IMR-90 (cell line): ENCODE results near the gene C11orf71. TPM values are rescaled to one million over a fixed set of nuclear protein-coding genes. Genes with fewer than 3 reads are reported as not detected.

ENCODE experiments used
- ATAC-seq: fragments of 200-7000 bp; cut with Tn5 transposase; 2 replicates; pipeline ENCODE4 v1.9.1; 2020; ENCODE audit warnings: low read depth, mild to moderate bottlenecking, moderate library complexity
- BruUV-seq: library from RNA; stranded (reverse); fragments of 400-500 nt; replicated peaks from 2 replicates; lab custom pipeline; 2021; lab: Mats Ljungman, UMichigan
- CTCF ChIA-PET: fragments of 300-600 bp; formaldehyde crosslinking; extraction: SDS; loops from one replicate; lab custom pipeline; 2021; ENCODE audit warnings: antibody characterized with exemption; lab: Yijun Ruan, JAX
- POLR2A ChIA-PET: fragments of 300-600 bp; sonication (Branson Sonifier 250); formaldehyde crosslinking; loops from one replicate; lab custom pipeline; 2022; ENCODE audit warnings: antibody characterized with exemption; ENCODE audit not compliant: unreplicated experiment; lab: Charles Lee
- DNase-seq: peaks from one replicate; pipeline ENCODE4 v3.0.0; 2013
- H2AFZ ChIP-seq: replicated peaks from 2 replicates; pipeline ENCODE3; 2013; ENCODE audit warnings: low read length, mild to moderate bottlenecking; ENCODE audit not compliant: poor library complexity
- H2AK5ac ChIP-seq: 2 replicates; pipeline ENCODE4 v1.6.1; 2013; ENCODE audit warnings: low read depth, low read length, inconsistent platforms
- H2AK9ac ChIP-seq: replicated peaks from 2 replicates; pipeline ENCODE3; 2013; ENCODE audit warnings: mild to moderate bottlenecking, low read depth, low read length, moderate library complexity; ENCODE audit not compliant: poor library complexity
- H2BK120ac ChIP-seq: 2 replicates; pipeline ENCODE4 v1.6.1; 2013; ENCODE audit warnings: low read depth, low read length, inconsistent platforms
- H2BK15ac ChIP-seq: 3 replicates; pipeline ENCODE4 v1.6.1; 2013; ENCODE audit warnings: low read depth, low read length, inconsistent platforms
- H2BK20ac ChIP-seq: 2 replicates; pipeline ENCODE4 v1.6.1; 2013; ENCODE audit warnings: low read depth, mild to moderate bottlenecking, inconsistent platforms, low read length, moderate library complexity
- H2BK5ac ChIP-seq: 2 replicates; pipeline ENCODE4 v1.6.1; 2013; ENCODE audit warnings: mild to moderate bottlenecking, low read depth, low read length, inconsistent platforms; ENCODE audit not compliant: poor library complexity, severe bottlenecking
- H3K14ac ChIP-seq: replicated peaks from 2 replicates; pipeline ENCODE4 v1.6.1; 2013; ENCODE audit warnings: low read depth, low read length, inconsistent platforms
- H3K18ac ChIP-seq: 2 replicates; pipeline ENCODE4 v1.6.1; 2013; ENCODE audit warnings: low read depth, low read length, control low read depth
- H3K23ac ChIP-seq: 2 replicates; pipeline ENCODE4 v1.6.1; 2013; ENCODE audit warnings: low read depth, low read length, inconsistent platforms
- H3K27ac ChIP-seq: 2 replicates; pipeline ENCODE4 v1.5.1; 2013; ENCODE audit warnings: mild to moderate bottlenecking, control low read depth, low read length; ENCODE audit not compliant: insufficient read depth
- H3K27me3 ChIP-seq: 2 replicates; pipeline ENCODE4 v1.6.1; 2013; ENCODE audit warnings: low read length; ENCODE audit not compliant: control insufficient read depth, insufficient read depth
- H3K36me3 ChIP-seq: 2 replicates; pipeline ENCODE4 v1.6.1; 2013; ENCODE audit warnings: low read length, mixed read lengths; ENCODE audit not compliant: control insufficient read depth, insufficient read depth
- H3K4ac ChIP-seq: 2 replicates; pipeline ENCODE4 v1.6.1; 2013; ENCODE audit warnings: low read depth, low read length, inconsistent platforms
- H3K4me1 ChIP-seq: 2 replicates; pipeline ENCODE4 v1.6.1; 2013; ENCODE audit warnings: low read length, mixed read lengths; ENCODE audit not compliant: control insufficient read depth, insufficient read depth
- H3K4me2 ChIP-seq: 2 replicates; pipeline ENCODE4 v1.6.1; 2013; ENCODE audit warnings: low read depth, mild to moderate bottlenecking, control low read depth, low read length, moderate library complexity
- H3K4me3 ChIP-seq: 2 replicates; pipeline ENCODE4 v1.5.1; 2013; ENCODE audit warnings: low read depth, mild to moderate bottlenecking, control low read depth, low read length, moderate library complexity; ENCODE audit not compliant: insufficient read depth
- H3K56ac ChIP-seq: 2 replicates; pipeline ENCODE4 v1.6.1; 2013; ENCODE audit warnings: low read length, inconsistent platforms; ENCODE audit not compliant: insufficient read depth; ENCODE audit errors: extremely low read depth
- H3K79me1 ChIP-seq, 2 experiments: 2 replicates each; pipeline ENCODE4 v1.6.1; 2013; ENCODE audit warnings: low read length in 2 of 2, inconsistent platforms in 1 of 2, low read depth in 1 of 2
- H3K9ac ChIP-seq: 2 replicates; pipeline ENCODE4 v1.6.1; 2013; ENCODE audit warnings: low read depth, low read length, control low read depth
- H3K9me1 ChIP-seq: 2 replicates; pipeline ENCODE4 v1.6.1; 2013; ENCODE audit warnings: low read length, inconsistent platforms; ENCODE audit not compliant: insufficient read depth
- H3K9me3 ChIP-seq: 2 replicates; pipeline ENCODE4 v1.6.1; 2013; ENCODE audit warnings: low read length; ENCODE audit not compliant: control insufficient read depth, insufficient read depth
- H4K20me1 ChIP-seq: 2 replicates; pipeline ENCODE4 v1.6.1; 2013; ENCODE audit warnings: low read length, inconsistent platforms; ENCODE audit not compliant: insufficient read depth
- H4K5ac ChIP-seq: 2 replicates; pipeline ENCODE4 v1.6.1; 2013; ENCODE audit warnings: mild to moderate bottlenecking, low read depth, low read length, control low read depth
- H4K8ac ChIP-seq, 2 experiments: 2 replicates each; pipeline ENCODE4 v1.6.1; 2013; ENCODE audit warnings: low read depth in 2 of 2, low read length in 2 of 2, control low read depth in 1 of 2, inconsistent platforms in 1 of 2
- H4K91ac ChIP-seq: 2 replicates; pipeline ENCODE4 v1.6.1; 2013; ENCODE audit warnings: low read depth, low read length, inconsistent platforms; ENCODE audit not compliant: insufficient read depth
- BHLHE40 ChIP-seq: fragments of 150-350 bp; IDR thresholded peaks from 2 replicates; pipeline ENCODE4 v1.6.1; 2016; ENCODE audit warnings: mild to moderate bottlenecking, low read depth, low read length
- CEBPB ChIP-seq: IDR thresholded peaks from 2 replicates; pipeline ENCODE4 v1.6.1; 2012; ENCODE audit warnings: low read depth, low read length, improper control_type of control experiment
- WGBS, 2 experiments: methylation state at CpG; one replicate each; pipeline versions ENCODE4 v1.1.5 to v1.1.7; 2013; ENCODE audit warnings: missing lambda C conversion rate in 2 of 2; ENCODE audit not compliant: insufficient read length in 1 of 2; ENCODE audit errors: extremely low coverage in 2 of 2; 5-methylcytosine and 5-hydroxymethylcytosine counted together
- dilution Hi-C: fragments of 300-500 bp; cut with HindIII; formaldehyde crosslinking; loops from one replicate; pipeline ENCODE4 v1.14.3; 2018; ENCODE audit warnings: low sequenced_read_pairs; ENCODE audit not compliant: unreplicated experiment
- in situ Hi-C: fragments of 300-500 bp; cut with MboI; formaldehyde crosslinking; loops from 3 replicates; pipeline ENCODE4 v1.14.3; 2019; ENCODE audit warnings: low sequenced_read_pairs, inconsistent platforms, mixed read lengths
- intact Hi-C: fragments of 100-400 bp; cut with micrococcal nuclease; formaldehyde crosslinking; loops from 2 replicates; pipeline ENCODE4 v1.10.0; 2022
- polyA plus RNA-seq, 3 experiments: library from polyadenylated mRNA; depleted of rRNA; stranded (reverse); fragments of >200 nt; gene quantifications; 2 replicates each; pipeline ENCODE4 v1.2.3, GENCODE V29; 2012; ENCODE audit warnings: low replicate concordance in 1 of 3
- total RNA-seq: library from RNA; depleted of rRNA; stranded (reverse); fragments of >200 nt; gene quantifications from 2 replicates; pipeline ENCODE4 v1.2.3, GENCODE V29; 2012

Gene C11orf71
- total and polyA plus RNA-seq, 2 of the 4 experiments (the other 2 are of a cell fraction): 2.3 to 3.7 TPM

DNA sequence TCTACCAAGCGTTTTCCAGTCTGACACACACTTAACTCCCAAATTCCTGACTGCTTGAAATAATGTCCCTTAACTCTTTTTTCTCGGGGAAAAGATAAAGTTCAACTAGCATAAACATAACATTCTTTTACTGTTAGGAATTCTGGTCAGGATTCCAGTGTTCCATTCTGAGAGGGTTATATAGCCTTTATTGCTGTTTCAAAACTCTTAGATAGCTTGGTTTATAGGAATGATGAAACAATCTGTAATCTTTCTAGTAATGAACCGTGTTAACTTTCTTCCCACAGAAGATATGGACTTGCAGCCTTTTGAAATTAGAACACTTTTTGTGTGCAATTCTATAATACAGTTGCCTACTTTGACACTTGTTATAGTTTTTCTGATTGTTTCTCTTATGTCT, 47.6 kb upstream of the C11orf71 start:
- peak overlapping the region; percentile 94 for H3K18ac ChIP-seq
- no peaks in the 10 kb centered on the region for H3K9me3 ChIP-seq
- POLR2A ChIA-PET: interaction anchor here (0.7 kb wide), 1 partner anchor 44 kb away, joined by 3 read pairs; no protein-coding TSS in a partner anchor
- no peak for TF ChIP-seq BHLHE40
- peak; percentile 84 for TF ChIP-seq CEBPB
- peak overlapping the region; percentile 67 for H3K9ac ChIP-seq
- H3K9me1 ChIP-seq: peaks cover 6% of the 10 kb centered on the region; the same call in 1 of the 2 replicates
- H2AFZ ChIP-seq: no peak overlapping the region
- peak overlapping the region; percentile 85 for H2BK20ac ChIP-seq
- peak overlapping the region; percentile 78; the same call in 1 of the 2 replicates for H3K56ac ChIP-seq
- DNase-seq: peak; percentile 85
- H2BK120ac ChIP-seq: peak overlapping the region; percentile 78
- H2BK15ac ChIP-seq: no peak overlapping the region
- peak overlapping the region; percentile 68 for H2BK5ac ChIP-seq
- peak; percentile 90 for ATAC-seq
- no peak overlapping the region for H3K14ac ChIP-seq
- H3K23ac ChIP-seq: no peak overlapping the region
- CTCF ChIA-PET: interaction anchor here (0.6 to 1.1 kb wide), 3 partner anchors 81 to 181 kb away, joined by 3 to 4 read pairs (median 3); no protein-coding TSS in a partner anchor
- no TSS peak for BruUV-seq
- no peak overlapping the region for H2AK9ac ChIP-seq
- no peaks in the 10 kb centered on the region for H4K20me1 ChIP-seq
- no CpG with 5 or more reads among the region's 3 CpGs for WGBS, 2 experiments
- H4K8ac ChIP-seq: peak overlapping the region in 1 of 2 experiments; percentile 54; a peak in 2 of 4 replicates
- dilution Hi-C loops (no loop called here), in situ Hi-C loops (loop anchor here (10.0 kb wide), 1 partner anchor 93 kb away; no protein-coding TSS in a partner anchor), intact Hi-C loops (loop anchor here (5.0 kb wide), 1 partner anchor 151 kb away; the partner anchor contains the start of gene NNMT)
- peaks cover 16% of the 10 kb centered on the region for H3K4me1 ChIP-seq
- peak overlapping the region; percentile 93; the same call in 1 of the 2 replicates for H3K27ac ChIP-seq
- no peaks in the 10 kb centered on the region for H3K27me3 ChIP-seq
- H3K79me1 ChIP-seq: peaks cover 31 to 52% of the 10 kb centered on the region in 2 experiments
- H4K91ac ChIP-seq: 0 out of 2 replicates have a peak overlapping the region, but pooled peaks have one; percentile 43
- H2AK5ac ChIP-seq: no peak overlapping the region
- peak overlapping the region; percentile 97 for H3K4me2 ChIP-seq
- H3K4ac ChIP-seq: peak overlapping the region; percentile 81; the same call in 1 of the 2 replicates
- H3K36me3 ChIP-seq: peaks cover 22% of the 10 kb centered on the region
- H4K5ac ChIP-seq: peak overlapping the region; percentile 81
- no peak overlapping the region; the same call in 1 of the 2 replicates for H3K4me3 ChIP-seq
